ENCODE data around the gene DIS3. TPM values are rescaled to one million over a fixed set of nuclear protein-coding genes. Genes with fewer than 3 reads are reported as not detected.

The DIS3 gene
- total and polyA plus RNA-seq, 2 experiments from 2014 or later = 37.7 to 45.1 TPM

GRCh38 chr13:72782717-72783116 is 1.0 kb upstream of the DIS3 start (continued):
- TF ChIP-seq, protein P1, sequence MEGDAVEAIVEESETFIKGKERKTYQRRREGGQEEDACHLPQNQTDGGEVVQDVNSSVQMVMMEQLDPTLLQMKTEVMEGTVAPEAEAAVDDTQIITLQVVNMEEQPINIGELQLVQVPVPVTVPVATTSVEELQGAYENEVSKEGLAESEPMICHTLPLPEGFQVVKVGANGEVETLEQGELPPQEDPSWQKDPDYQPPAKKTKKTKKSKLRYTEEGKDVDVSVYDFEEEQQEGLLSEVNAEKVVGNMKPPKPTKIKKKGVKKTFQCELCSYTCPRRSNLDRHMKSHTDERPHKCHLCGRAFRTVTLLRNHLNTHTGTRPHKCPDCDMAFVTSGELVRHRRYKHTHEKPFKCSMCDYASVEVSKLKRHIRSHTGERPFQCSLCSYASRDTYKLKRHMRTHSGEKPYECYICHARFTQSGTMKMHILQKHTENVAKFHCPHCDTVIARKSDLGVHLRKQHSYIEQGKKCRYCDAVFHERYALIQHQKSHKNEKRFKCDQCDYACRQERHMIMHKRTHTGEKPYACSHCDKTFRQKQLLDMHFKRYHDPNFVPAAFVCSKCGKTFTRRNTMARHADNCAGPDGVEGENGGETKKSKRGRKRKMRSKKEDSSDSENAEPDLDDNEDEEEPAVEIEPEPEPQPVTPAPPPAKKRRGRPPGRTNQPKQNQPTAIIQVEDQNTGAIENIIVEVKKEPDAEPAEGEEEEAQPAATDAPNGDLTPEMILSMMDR (conservative IDR thresholded peaks at IDR 0.05; ENCODE audit: low read depth in 2 of 2) = no peak
- TF ChIP-seq CREB1 (CRISPR knock-in tag; IDR thresholded peaks at IDR 0.05; ENCODE audit: low read depth) = no peak

DNA sequence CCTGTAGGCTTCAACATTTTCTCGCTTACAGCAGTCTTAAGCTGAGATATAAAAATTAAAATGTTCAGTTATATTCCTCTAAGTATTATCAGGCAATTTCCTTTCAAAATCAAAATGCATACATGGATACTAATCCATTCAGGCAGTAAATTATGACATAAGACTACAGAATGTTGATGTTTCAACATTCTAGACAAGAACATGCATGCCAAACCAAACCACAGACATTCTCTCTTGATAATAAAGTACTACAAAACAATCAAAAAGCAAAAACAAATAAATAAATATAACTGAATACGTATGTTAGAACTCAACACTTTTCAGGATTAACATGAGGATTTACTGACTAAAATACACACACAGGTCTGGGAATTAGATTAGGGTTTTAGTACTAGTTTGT is 7.7 kb downstream of the DIS3 start:
- Histone ChIP-seq H3K36me3 (ENCODE audit: insufficient read depth) (peaks cover 57% of the 10 kb centered on the region), H3K4me2 (no peak overlapping the region), H3K9me2 (ENCODE audit: insufficient read depth) (no peaks in the 10 kb centered on the region), H3K27ac (ENCODE audit: low read depth) (no peak overlapping the region), H3F3A (replicated peaks; ENCODE audit: low read depth) (no peaks in the 10 kb centered on the region), H3K79me2 (replicated peaks; ENCODE audit: insufficient read depth) (peaks cover 10% of the 10 kb centered on the region), H3K27me3 (ENCODE audit: insufficient read depth) (no peaks in the 10 kb centered on the region), H3K4me1 (ENCODE audit: insufficient read depth) (no peaks in the 10 kb centered on the region), H4K20me1 (replicated peaks; ENCODE audit: insufficient read depth) (no peaks in the 10 kb centered on the region), H3K4me3 (no peak overlapping the region), H2AFZ (no peak overlapping the region)
- DNase-seq (ENCODE audit: low spot score) = no peak
- H3K9me3 Mint-ChIP-seq = no peaks in the 10 kb centered on the region
- peaks cover 76% of the 10 kb centered on the region for H3K36me3 Mint-ChIP-seq (ENCODE audit: low read depth)
- no peaks in the 10 kb centered on the region for H3K4me1 Mint-ChIP-seq
- no peak for ATAC-seq
- TF ChIP-seq ZNF114 (CRISPR knock-in tag; IDR thresholded peaks at IDR 0.05) (no peak), ETS1 (IDR thresholded peaks at IDR 0.05) (no peak), ZNF331 (CRISPR knock-in tag; IDR thresholded peaks at IDR 0.05; ENCODE audit: low read depth) (no peak), STAT1 (IDR thresholded peaks at IDR 0.05; ENCODE audit: unreplicated experiment) (no peak)
- TF ChIP-seq, protein P1 (conservative IDR thresholded peaks at IDR 0.05; ENCODE audit: low read depth in 2 of 2) = no peak
- TF ChIP-seq, protein P2, sequence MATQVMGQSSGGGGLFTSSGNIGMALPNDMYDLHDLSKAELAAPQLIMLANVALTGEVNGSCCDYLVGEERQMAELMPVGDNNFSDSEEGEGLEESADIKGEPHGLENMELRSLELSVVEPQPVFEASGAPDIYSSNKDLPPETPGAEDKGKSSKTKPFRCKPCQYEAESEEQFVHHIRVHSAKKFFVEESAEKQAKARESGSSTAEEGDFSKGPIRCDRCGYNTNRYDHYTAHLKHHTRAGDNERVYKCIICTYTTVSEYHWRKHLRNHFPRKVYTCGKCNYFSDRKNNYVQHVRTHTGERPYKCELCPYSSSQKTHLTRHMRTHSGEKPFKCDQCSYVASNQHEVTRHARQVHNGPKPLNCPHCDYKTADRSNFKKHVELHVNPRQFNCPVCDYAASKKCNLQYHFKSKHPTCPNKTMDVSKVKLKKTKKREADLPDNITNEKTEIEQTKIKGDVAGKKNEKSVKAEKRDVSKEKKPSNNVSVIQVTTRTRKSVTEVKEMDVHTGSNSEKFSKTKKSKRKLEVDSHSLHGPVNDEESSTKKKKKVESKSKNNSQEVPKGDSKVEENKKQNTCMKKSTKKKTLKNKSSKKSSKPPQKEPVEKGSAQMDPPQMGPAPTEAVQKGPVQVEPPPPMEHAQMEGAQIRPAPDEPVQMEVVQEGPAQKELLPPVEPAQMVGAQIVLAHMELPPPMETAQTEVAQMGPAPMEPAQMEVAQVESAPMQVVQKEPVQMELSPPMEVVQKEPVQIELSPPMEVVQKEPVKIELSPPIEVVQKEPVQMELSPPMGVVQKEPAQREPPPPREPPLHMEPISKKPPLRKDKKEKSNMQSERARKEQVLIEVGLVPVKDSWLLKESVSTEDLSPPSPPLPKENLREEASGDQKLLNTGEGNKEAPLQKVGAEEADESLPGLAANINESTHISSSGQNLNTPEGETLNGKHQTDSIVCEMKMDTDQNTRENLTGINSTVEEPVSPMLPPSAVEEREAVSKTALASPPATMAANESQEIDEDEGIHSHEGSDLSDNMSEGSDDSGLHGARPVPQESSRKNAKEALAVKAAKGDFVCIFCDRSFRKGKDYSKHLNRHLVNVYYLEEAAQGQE (IDR thresholded peaks at IDR 0.05; ENCODE audit: unreplicated experiment) = no peak
- H3K27me3 Mint-ChIP-seq (ENCODE audit: insufficient read depth, low read depth, poor library complexity) = peaks cover 2% of the 10 kb centered on the region
- no peak overlapping the region for H3K4me3 Mint-ChIP-seq
- no peak overlapping the region for H3K27ac Mint-ChIP-seq

Data from GM23338 (cell line).